Peyer's patch (tissue), 4 donors: ENCODE results near the gene IMMT. TPM values are rescaled to one million over a fixed set of nuclear protein-coding genes. Genes with fewer than 3 reads are reported as not detected.

ENCODE experiments used
- DNase-seq, 3 donors: peaks; one replicate each; pipeline ENCODE4 v3.0.0-alpha.2; 2017 to 2019
- H3K27ac ChIP-seq, 4 donors: fragments of 200-600 bp; sonication (generic); one replicate each; pipeline ENCODE4 v1.5.1; 2016 to 2019
- H3K27me3 ChIP-seq, 2 donors: fragments of 200-600 bp; sonication (generic); one replicate each; pipeline ENCODE4 v1.5.1; 2019
- H3K36me3 ChIP-seq, 3 donors: fragments of 200-600 bp; sonication (generic); one replicate each; pipeline ENCODE4 v1.5.1; 2016 to 2019
- H3K4me1 ChIP-seq, 4 donors: fragments of 200-600 bp; sonication (generic); one replicate each; pipeline ENCODE4 v1.5.1; 2016 to 2019
- H3K4me3 ChIP-seq, 4 donors: fragments of 200-600 bp; sonication (generic); 1 replicate in 3 of 4; 2 replicates in 1 of 4; pipeline ENCODE4 v1.5.1; 2016 to 2019; ENCODE audit warnings: mild to moderate bottlenecking in 1 of 4
- H3K9me3 ChIP-seq, 4 donors: fragments of 200-600 bp; sonication (generic); one replicate each; pipeline ENCODE4 v1.5.1; 2016 to 2019; ENCODE audit warnings: mild to moderate bottlenecking in 1 of 4
- CTCF ChIP-seq, 6 experiments: fragments of 450-650 bp in 4 of 6; fragments of 200-600 bp in 2 of 6; sonication (generic) in 1 of 6; IDR thresholded peaks; one replicate each; pipeline ENCODE4 v1.5.1; 2017 to 2019; ENCODE audit warnings: antibody characterized with exemption in 6 of 6, mild to moderate bottlenecking in 3 of 6, moderate library complexity in 1 of 6
- POLR2A ChIP-seq, 2 donors: fragments of 450-650 bp; IDR thresholded peaks; one replicate each; pipeline ENCODE4 v1.5.1; 2017; ENCODE audit warnings: antibody characterized with exemption in 2 of 2, mild to moderate bottlenecking in 2 of 2, moderate library complexity in 2 of 2
- total RNA-seq, 4 donors: library from RNA; depleted of rRNA; stranded (reverse); fragments of >200 nt; gene quantifications; one replicate each; pipeline ENCODE4 v1.1.0, GENCODE V29; 2016

Gene IMMT
- total RNA-seq, 4 donors from 2014 or later = 53.8 to 126 (median 67.6) TPM

- no peak for DNase-seq
- no peak for TF ChIP-seq CTCF (IDR thresholded peaks at IDR 0.05)
- Histone ChIP-seq H3K27me3 (no peaks in the 10 kb centered on the region), H3K4me3 (no peak overlapping the region), H3K27ac (peak overlapping the region in 3 of 4 donors; percentile 16 to 68 (median 56)), H3K9me3 (no peaks in the 10 kb centered on the region), H3K4me1 (peaks cover 0 to 16% (median 12%) of the 10 kb centered on the region in 4 donors), H3K36me3 (peaks cover 0 to 6% (median 0%) of the 10 kb centered on the region in 3 donors)
These were observed 9.6 kb downstream of the IMMT start for GRCh38 chr2:86185517-86186212.

GRCh38 chr2:86176597-86176996 lies 18.7 kb downstream of the IMMT start:
- Histone ChIP-seq H3K4me1 (no peaks in the 10 kb centered on the region), H3K9me3 (no peaks in the 10 kb centered on the region), H3K27me3 (no peaks in the 10 kb centered on the region), H3K36me3 (peaks cover 0 to 75% (median 0%) of the 10 kb centered on the region in 3 donors), H3K4me3 (no peak overlapping the region), H3K27ac (no peak overlapping the region)
- no peak for TF ChIP-seq CTCF (IDR thresholded peaks at IDR 0.05)
- no peak for TF ChIP-seq POLR2A (IDR thresholded peaks at IDR 0.05)
- DNase-seq = no peak

GRCh38 chr2:86175828-86176227 lies 19.4 kb downstream of the IMMT start:
- H3K36me3 ChIP-seq = peaks cover 0 to 78% (median 0%) of the 10 kb centered on the region in 3 donors
- no peak for DNase-seq
- H3K9me3 ChIP-seq = no peaks in the 10 kb centered on the region
- H3K27me3 ChIP-seq = no peaks in the 10 kb centered on the region
- TF ChIP-seq CTCF (IDR thresholded peaks at IDR 0.05) (no peak), POLR2A (IDR thresholded peaks at IDR 0.05) (no peak)
- no peaks in the 10 kb centered on the region for H3K4me1 ChIP-seq
- H3K27ac ChIP-seq = no peak overlapping the region
- no peak overlapping the region for H3K4me3 ChIP-seq

- Histone ChIP-seq H3K4me3 (no peak overlapping the region), H3K4me1 (no peaks in the 10 kb centered on the region), H3K36me3 (peaks cover 0 to 76% (median 0%) of the 10 kb centered on the region in 3 donors), H3K27me3 (no peaks in the 10 kb centered on the region), H3K27ac (no peak overlapping the region), H3K9me3 (no peaks in the 10 kb centered on the region)
- DNase-seq = no peak
- TF ChIP-seq CTCF (IDR thresholded peaks at IDR 0.05) = no peak
- no peak for TF ChIP-seq POLR2A (IDR thresholded peaks at IDR 0.05)
These were observed 20.8 kb downstream of the IMMT start for GRCh38 chr2:86174445-86174844.

GRCh38 chr2:86172610-86173009 lies 22.7 kb downstream of the IMMT start:
- no peak overlapping the region for H3K4me3 ChIP-seq
- H3K27ac ChIP-seq = no peak overlapping the region
- H3K4me1 ChIP-seq = no peaks in the 10 kb centered on the region
- peaks cover 0 to 77% (median 0%) of the 10 kb centered on the region in 3 donors for H3K36me3 ChIP-seq
- no peak for TF ChIP-seq POLR2A (IDR thresholded peaks at IDR 0.05)
- TF ChIP-seq CTCF (IDR thresholded peaks at IDR 0.05) = no peak
- no peaks in the 10 kb centered on the region for H3K9me3 ChIP-seq
- no peaks in the 10 kb centered on the region for H3K27me3 ChIP-seq
- no peak for DNase-seq
